ENCODE data around the gene THADA.
"Not testable (repeated sequence)": the region's sequence is repeated elsewhere in the genome, so short reads cannot be mapped to it uniquely, and the experiment has no call there.

The THADA gene

GRCh38 chr2:43467891-43468290 lies 127.9 kb downstream of the THADA start:
- DNase-seq (ENCODE audit: low read depth in 2 of 3, low spot score in 1 of 3), result no peak

DNA sequence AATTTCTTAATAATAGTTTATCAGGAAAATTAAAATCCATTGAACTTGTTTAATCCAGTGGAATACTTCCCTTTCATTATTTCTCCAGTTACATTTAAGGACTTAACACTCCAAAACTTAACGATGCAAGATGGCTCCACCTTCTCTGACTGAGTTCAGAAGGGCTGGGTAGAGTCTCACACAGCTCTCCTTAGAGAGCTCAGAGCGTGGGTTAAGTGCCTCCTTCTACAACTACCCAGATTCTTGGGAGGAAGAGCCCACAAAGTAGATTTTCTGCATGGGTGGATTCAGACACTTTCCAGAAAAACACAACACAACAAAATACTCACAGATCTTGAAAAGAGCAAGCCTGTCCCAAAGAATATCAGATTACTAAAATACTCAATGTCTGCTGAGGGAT lies 130.6 kb downstream of the THADA start:
- DNase-seq (ENCODE audit: low read depth in 2 of 3, low spot score in 1 of 3), result no peak

- no peak for DNase-seq (ENCODE audit: low read depth in 2 of 3, low spot score in 1 of 3)
Measured at GRCh38 chr2:43464590-43464989, 131.2 kb downstream of the THADA start.

DNA sequence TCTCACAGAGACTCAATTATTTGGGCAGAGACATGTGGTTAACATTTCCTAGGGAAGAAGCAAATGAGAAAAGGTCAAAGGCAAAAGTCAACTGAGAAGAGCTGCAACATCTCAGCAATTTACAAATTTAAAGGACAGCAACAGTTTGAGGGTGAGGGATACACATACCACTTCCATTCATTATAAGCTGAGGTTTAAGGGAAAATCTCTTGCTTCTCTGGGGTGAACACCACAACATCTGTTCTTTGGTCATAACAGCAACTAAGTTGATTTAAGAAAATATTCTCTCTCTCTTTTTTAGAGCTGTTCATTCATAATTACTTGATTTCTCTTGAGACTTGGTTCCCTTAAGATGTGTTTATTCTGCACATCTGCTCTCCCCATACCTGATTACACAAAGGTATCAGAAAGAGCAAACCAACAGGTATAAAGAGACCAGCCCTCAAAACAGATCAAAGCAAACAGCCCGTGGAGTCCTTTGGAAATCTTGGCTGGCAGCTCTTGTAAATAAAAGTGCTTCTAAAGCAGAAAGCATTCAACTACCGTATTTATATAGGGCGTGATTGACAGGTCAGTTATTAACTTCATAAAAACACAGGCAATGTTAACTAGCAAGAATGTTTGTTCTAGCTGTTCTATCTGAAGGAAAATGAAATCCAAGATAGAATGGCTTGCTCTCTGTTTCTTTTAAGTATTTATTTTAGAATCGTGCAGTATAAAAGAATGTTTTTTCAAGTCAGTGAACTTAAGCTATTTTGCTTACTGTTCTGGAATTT lies 132.8 kb downstream of the THADA start:
- DNase-seq (ENCODE audit: low read depth in 2 of 3, low spot score in 1 of 3), result no peak

DNA sequence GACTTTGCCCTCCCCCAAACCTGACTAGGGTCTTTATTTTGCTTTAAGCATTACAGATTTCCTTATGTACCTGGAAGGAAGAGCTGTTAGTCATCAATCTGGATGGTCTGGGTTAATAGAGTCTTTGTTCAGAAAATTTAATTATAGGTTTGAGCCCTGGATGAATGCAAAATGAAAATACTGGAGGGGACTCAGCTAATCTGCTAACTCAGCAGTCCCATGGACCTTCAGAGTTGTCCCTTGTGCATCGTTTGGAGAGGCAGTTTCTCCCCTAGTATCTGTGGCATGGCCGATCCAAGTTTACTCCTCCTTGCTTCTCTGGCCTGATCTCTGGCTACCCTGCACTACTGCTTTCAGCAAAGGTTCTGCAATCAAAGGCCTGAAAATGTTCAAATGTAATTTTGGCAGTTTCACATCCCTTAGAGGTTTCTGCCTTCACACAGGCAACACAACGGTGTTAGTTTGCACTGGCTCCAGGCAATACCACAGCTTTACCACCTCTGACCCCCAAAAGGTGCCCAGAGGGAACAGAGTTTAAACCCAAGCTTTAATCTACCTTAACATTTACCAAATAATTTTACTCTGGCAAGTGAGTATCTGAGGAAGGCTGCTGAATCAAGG lies 134.3 kb downstream of the THADA start:
- DNase-seq (ENCODE audit: low read depth in 2 of 3, low spot score in 1 of 3), result no peak

DNA sequence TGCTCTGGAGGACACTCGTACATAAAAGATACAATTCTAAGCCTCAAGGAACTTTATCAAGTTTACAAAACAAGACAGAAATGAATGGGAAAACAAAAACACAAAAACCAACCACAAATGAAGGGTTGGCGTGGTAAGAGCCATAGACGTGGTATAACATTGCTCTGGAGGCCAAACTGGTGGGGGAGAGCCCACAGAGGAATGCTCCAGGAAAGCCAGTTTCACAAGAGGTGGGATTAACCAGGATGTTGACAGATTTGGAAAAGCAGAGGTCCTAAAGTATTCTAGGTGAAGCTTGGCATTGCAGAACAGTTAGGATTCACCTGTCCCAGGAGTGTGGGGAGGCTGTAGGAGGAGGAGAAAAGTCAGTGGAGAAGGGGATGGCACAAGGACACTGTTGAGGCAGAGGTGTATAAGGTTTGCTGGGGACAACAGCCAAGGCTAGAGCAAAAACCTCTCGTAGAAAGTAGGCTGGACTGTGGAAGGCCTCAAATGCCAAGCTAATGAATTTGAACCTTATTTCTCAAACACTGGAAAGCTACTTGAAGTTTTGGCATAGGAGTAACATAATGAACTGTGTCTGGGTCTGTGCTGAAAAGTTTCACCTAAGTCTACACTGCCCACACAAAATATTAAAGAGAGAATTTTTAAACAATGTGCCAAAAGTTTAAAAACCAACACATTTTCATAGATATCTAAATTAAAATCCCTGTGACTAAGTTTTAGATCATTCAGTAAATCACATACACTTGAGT lies 135.1 kb downstream of the THADA start:
- DNase-seq (ENCODE audit: low read depth in 2 of 3, low spot score in 1 of 3), result no peak

DNA sequence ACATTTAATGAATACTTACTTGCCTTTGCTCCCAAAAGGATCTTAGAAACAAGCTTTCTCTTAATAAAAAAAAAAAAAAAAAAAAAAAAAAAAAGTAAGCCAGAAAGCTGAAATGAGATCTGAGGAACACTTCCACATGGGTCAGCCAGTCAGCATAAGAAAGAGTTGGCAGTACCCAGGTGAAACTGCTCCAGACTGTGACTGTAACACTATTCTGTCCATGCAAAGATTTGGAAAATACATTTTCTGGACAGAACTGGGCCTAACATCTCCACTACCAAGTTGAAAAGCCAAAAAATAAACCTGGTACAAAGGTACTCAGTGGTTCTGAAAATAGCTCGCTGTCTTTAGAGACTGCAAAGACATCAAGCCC lies 135.7 kb downstream of the THADA start:
- no peak for DNase-seq (ENCODE audit: low read depth in 2 of 3, low spot score in 1 of 3)

DNA sequence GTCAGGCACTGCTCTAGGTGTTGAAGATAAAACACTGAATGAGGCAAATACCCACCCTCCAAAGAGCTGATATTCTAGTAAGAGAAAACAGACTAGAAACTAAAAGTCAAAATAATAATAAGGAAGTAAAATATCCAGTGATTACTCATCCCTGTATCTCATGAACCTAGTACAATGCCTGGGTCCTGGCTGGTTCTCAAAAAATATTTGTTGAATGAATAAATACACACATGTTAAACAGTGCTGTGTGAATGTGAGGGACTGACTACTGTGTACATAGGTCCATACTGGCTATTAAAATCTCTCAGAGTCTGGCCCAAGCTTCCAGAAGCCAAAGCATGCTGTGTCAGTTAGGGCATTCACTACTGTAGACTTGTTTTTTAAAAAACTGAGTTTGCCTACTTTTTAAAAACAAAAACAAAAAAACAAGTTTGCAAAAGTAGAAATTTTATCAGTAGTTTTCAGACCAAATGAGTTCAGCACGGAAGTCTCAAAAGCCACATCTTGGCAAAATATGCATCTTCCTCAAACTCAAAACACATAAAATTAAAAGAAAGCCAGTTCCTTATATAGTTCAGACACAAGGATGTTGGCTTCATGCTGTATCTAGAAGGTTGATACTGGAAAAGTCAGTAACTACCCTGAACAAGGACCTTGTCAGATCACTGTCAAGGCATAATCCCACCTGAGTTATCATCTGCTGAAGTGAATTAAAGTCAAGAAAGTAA lies 136.2 kb downstream of the THADA start:
- no peak for DNase-seq (ENCODE audit: low read depth in 2 of 3, low spot score in 1 of 3)

DNA sequence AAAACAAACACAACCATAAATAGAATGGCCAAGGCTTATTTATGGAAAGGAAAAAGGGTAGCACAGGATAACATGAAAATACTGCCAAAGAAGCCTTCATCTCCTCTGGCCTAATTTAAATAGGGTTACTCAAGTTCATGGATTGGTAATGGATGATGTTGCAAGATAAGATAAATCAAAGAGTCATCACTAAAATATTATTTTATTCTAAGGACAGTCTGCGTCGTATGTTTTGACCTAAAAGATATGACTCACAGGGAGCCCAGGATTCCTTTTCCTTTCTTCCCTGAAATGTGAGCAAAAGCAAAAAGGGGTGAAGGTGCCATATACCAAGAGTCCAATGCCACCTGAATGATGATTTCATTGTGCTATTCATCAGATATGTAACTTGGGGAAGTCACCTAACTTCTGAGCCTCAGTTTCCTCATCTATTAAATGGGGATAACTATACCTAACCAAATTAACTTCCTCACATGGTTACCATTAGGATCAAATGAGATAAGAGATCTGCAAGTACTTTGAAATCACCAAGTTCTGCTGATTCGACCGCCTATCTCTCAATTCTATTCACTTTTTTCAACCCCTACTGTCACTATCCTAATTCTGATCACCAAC lies 137.7 kb downstream of the THADA start:
- DNase-seq (ENCODE audit: low read depth in 2 of 3, low spot score in 1 of 3), result no peak

GRCh38 chr2:43455731-43456642 lies 139.9 kb downstream of the THADA start:
- no peak for DNase-seq (ENCODE audit: low read depth in 2 of 3, low spot score in 1 of 3)

GRCh38 chr2:43455296-43455695 lies 140.5 kb downstream of the THADA start:
- DNase-seq (ENCODE audit: low read depth in 2 of 3, low spot score in 1 of 3), result no peak

- DNase-seq (ENCODE audit: low read depth in 2 of 3, low spot score in 1 of 3), result no peak
Measured at GRCh38 chr2:43454791-43455190, 141.0 kb downstream of the THADA start.

DNA sequence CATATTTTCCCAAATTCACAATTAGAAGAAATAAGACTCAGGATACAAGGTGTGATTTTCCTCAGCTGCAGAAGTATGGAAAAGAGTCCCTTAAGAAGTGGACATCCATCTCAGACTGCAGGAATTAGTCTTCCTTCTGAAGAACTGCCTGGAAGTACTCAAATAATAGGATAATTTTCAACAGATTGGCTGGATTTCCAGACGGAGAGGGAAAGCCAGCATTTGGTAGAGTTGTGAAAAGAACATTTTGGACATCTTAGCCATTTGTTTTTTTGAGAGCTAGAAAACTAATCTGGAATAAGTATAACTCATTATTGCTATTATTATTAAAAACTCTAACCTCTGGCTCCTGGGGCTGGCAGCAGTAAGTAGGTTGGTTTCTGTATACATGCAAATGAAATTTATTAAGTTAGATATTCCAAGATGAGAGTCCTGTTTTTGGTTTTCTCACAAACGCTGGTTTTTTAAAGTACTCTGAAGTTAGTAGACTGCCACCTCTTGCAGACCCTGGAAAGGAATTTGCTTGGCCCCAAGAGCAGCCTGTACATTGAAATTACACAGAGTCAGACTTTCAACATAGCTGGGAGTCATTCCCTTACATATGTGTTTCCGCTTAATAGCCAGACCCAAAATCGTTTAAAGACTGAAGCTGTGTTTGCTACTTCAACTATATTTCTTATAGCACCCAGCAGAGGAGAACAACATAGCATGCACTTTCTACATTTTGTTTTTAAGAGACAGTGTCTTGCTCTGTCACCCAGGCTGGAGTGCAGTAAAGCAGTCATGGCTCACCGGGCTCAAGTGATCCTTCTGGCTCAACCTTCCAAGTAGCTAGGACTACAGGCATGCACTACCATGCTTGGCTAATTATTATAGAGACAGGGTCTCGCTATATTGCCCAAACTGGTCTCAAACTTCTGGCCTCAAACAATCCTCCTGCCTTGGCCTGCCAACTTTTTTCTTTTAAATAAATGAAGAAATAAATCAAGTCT lies 142.4 kb downstream of the THADA start:
- DNase-seq (ENCODE audit: low read depth in 2 of 3, low spot score in 1 of 3), result no peak

DNA sequence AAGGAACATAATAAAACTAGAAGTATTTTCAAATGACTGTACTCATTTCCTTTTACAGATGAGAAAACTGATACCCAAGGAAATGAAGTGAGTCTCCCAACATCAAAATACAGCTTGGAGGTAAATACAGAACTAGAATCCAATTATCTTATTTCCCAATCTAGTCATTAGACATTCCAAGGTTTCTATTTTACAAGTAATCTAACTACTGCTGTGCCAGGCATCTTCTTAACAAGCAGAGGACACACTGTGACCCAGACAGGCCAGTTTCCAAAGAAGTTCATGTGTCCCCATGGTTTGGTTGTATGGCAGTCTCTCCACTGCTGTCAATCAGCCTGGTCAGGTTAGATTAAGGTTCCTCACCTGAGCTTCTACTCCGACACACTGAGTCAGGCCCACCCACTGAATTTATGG lies 143.5 kb downstream of the THADA start:
- DNase-seq (ENCODE audit: low read depth in 2 of 3, low spot score in 1 of 3), result no peak

GRCh38 chr2:43450617-43451016 lies 145.2 kb downstream of the THADA start:
- DNase-seq (ENCODE audit: low read depth in 2 of 3, low spot score in 1 of 3), result no peak

GRCh38 chr2:43448822-43449110 lies 147.1 kb downstream of the THADA start:
- DNase-seq (ENCODE audit: low read depth in 2 of 3, low spot score in 1 of 3), result no peak

DNA sequence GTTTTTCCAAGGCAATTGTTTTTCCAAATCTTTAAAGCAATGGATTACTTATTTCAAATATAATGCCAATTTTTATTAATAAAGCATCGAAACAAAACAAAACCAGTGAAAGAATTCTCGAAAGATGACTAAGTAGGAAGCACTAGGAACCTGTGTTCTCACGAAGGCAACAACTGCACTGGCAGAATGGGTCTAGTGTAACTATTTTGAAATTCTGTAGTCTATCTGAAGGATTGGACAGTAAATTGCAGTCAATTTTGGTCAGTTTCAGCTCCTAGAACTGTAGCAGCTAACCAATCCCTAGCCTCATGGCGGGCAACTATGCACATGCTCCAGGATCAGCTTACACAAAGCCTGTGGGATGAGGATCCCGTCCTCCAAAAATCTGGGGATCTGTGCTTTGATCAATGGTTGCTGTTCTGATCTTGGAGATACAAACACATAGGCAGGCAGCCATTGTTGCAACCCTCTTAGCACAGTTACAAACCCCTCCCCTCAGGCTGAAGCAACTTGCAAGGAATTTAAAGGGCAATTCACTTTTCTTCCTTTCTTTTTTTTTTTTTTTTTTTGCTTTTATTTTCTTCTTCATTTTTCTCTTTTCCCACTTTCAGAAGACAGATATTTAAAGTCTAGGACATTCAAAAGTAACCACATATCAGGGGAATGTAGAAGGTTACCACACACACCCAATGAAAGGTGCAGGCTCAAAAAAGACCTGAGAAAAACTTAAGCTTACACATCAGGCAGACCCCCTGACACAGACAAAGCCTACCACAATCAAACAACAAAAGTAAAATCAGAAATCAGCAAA lies 147.6 kb downstream of the THADA start:
- no peak for DNase-seq (ENCODE audit: low read depth in 2 of 3, low spot score in 1 of 3)

GRCh38 chr2:43446755-43447154 lies 149.1 kb downstream of the THADA start:
- DNase-seq (ENCODE audit: low read depth in 2 of 3, low spot score in 1 of 3), result not testable (repeated sequence)
